ENCODE data around the gene EIF4G1. TPM values are rescaled to one million over a fixed set of nuclear protein-coding genes. Genes with fewer than 3 reads are reported as not detected.

EIF4G1 gene
- polyA plus RNA-seq, 3 donors, result 13.9 to 119 (median 24.2) TPM

DNA sequence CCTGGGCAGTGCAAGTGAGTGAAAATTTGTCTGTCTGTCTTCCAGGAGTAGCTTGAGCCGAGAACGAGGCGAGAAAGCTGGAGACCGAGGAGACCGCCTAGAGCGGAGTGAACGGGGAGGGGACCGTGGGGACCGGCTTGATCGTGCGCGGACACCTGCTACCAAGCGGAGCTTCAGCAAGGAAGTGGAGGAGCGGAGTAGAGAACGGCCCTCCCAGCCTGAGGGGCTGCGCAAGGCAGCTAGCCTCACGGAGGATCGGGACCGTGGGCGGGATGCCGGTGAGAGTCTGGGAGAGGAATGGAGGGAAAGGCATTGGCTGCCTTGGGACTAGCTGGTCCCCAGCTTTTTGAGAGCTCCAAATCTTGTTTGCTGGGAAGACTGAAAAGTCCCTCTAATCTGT, 12.8 kb downstream of the EIF4G1 start:
- peaks cover 97 to 99% of the 10 kb centered on the region in 2 donors for H3K36me3 Mint-ChIP-seq
- H3K4me1 Mint-ChIP-seq, result peaks cover 14% of the 10 kb centered on the region
- H3K4me3 Mint-ChIP-seq, result no peak overlapping the region
- Histone ChIP-seq H3K9me3 (replicated peaks in 1 of 2; ENCODE audit: control insufficient read depth in 1 of 2, insufficient read depth in 1 of 2, low read length in 2 of 2) (no peaks in the 10 kb centered on the region), H4K20me1 (ENCODE audit: insufficient read depth, low read length) (peaks cover 79% of the 10 kb centered on the region), H3K27me3 (ENCODE audit: control insufficient read depth in 2 of 2, insufficient read depth in 2 of 2, low read length in 2 of 2) (no peaks in the 10 kb centered on the region), H3K27ac (ENCODE audit: low read depth in 1 of 2, low read length in 2 of 2) (no peak overlapping the region), H3K4me3 (replicated peaks in 1 of 3; ENCODE audit: low read depth in 2 of 3, low read length in 3 of 3) (no peak overlapping the region), H3K9ac (ENCODE audit: insufficient read depth, low read length, poor library complexity, severe bottlenecking) (no peak overlapping the region), H3K79me2 (ENCODE audit: insufficient read depth, low read length) (peaks cover 48% of the 10 kb centered on the region), H3K4me1 (ENCODE audit: control insufficient read depth in 1 of 2, insufficient read depth in 2 of 2, low read length in 2 of 2) (peaks cover 12 to 13% of the 10 kb centered on the region in 2 donors), H3K4me2 (replicated peaks; ENCODE audit: extremely low read depth, low read length, poor library complexity, severe bottlenecking) (no peak overlapping the region), H3K36me3 (replicated peaks in 1 of 2; ENCODE audit: control insufficient read depth in 1 of 2, insufficient read depth in 2 of 2, low read length in 2 of 2) (peaks cover 96% of the 10 kb centered on the region in 2 donors), H2AFZ (ENCODE audit: insufficient read depth, low read depth, low read length, poor library complexity, severe bottlenecking) (no peak overlapping the region)
- intact Hi-C loops (cut with micrococcal nuclease), result no loop called here
- peak overlapping the region in 4 of 7 donors; percentile 10 to 81 (median 41) for H3K27ac Mint-ChIP-seq
- H3K9me3 Mint-ChIP-seq, result no peaks in the 10 kb centered on the region
- 98% methylated on average over 18 of the region's 21 CpGs for WGBS (ENCODE audit: insufficient coverage)
- DNase-seq, result no peak
- TF ChIP-seq, protein P1, sequence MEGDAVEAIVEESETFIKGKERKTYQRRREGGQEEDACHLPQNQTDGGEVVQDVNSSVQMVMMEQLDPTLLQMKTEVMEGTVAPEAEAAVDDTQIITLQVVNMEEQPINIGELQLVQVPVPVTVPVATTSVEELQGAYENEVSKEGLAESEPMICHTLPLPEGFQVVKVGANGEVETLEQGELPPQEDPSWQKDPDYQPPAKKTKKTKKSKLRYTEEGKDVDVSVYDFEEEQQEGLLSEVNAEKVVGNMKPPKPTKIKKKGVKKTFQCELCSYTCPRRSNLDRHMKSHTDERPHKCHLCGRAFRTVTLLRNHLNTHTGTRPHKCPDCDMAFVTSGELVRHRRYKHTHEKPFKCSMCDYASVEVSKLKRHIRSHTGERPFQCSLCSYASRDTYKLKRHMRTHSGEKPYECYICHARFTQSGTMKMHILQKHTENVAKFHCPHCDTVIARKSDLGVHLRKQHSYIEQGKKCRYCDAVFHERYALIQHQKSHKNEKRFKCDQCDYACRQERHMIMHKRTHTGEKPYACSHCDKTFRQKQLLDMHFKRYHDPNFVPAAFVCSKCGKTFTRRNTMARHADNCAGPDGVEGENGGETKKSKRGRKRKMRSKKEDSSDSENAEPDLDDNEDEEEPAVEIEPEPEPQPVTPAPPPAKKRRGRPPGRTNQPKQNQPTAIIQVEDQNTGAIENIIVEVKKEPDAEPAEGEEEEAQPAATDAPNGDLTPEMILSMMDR (IDR thresholded peaks at IDR 0.05), result no peak
- H3K27me3 Mint-ChIP-seq (ENCODE audit: low read depth in 3 of 3), result peaks cover 0 to 4% (median 0%) of the 10 kb centered on the region in 3 donors

DNA sequence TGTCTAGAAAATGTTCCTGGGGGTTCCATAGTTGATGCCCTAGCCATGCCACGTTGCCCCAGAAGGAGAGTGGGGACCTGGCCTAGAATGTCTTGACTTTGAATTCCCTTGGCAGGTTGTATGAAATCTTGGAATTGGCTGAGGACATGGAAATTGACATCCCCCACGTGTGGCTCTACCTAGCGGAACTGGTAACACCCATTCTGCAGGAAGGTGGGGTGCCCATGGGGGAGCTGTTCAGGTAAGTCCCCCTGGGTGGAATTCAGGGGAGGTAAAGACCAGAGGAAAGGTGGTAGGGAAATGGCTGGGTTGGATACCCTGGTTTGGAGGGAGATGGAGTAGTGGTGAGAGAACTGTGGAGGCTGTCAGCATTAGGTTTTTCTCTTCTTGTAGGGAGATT, 14.1 kb downstream of the EIF4G1 start:
- Mint-ChIP-seq H3K36me3 (peaks cover 98 to 99% of the 10 kb centered on the region in 2 donors), H3K4me3 (no peak overlapping the region), H3K27ac (peak overlapping the region in 4 of 7 donors; percentile 27 to 66 (median 50)), H3K9me3 (no peaks in the 10 kb centered on the region), H3K4me1 (peaks cover 2% of the 10 kb centered on the region), H3K27me3 (ENCODE audit: low read depth in 3 of 3) (peaks cover 0 to 4% (median 0%) of the 10 kb centered on the region in 3 donors)
- no peak overlapping the region for H3K4me3 ChIP-seq (replicated peaks in 1 of 3; ENCODE audit: low read depth in 2 of 3, low read length in 3 of 3)
- no peaks in the 10 kb centered on the region for H3K4me1 ChIP-seq (ENCODE audit: control insufficient read depth in 1 of 2, insufficient read depth in 2 of 2, low read length in 2 of 2)
- H3K9ac ChIP-seq (ENCODE audit: insufficient read depth, low read length, poor library complexity, severe bottlenecking), result no peak overlapping the region
- DNase-seq, result no peak
- peaks cover 42% of the 10 kb centered on the region for H3K79me2 ChIP-seq (ENCODE audit: insufficient read depth, low read length)
- WGBS (ENCODE audit: insufficient coverage), result 86% methylated on average over 3 of the region's 3 CpGs
- H3K4me2 ChIP-seq (replicated peaks; ENCODE audit: extremely low read depth, low read length, poor library complexity, severe bottlenecking), result no peak overlapping the region
- H3K27me3 ChIP-seq (ENCODE audit: control insufficient read depth in 2 of 2, insufficient read depth in 2 of 2, low read length in 2 of 2), result no peaks in the 10 kb centered on the region
- TF ChIP-seq, protein P1 (IDR thresholded peaks at IDR 0.05), result no peak
- H3K27ac ChIP-seq (ENCODE audit: low read depth in 1 of 2, low read length in 2 of 2), result peak overlapping the region in 1 of 2 donors; percentile 45
- H4K20me1 ChIP-seq (ENCODE audit: insufficient read depth, low read length), result peaks cover 72% of the 10 kb centered on the region
- no peaks in the 10 kb centered on the region for H3K9me3 ChIP-seq (replicated peaks in 1 of 2; ENCODE audit: control insufficient read depth in 1 of 2, insufficient read depth in 1 of 2, low read length in 2 of 2)
- intact Hi-C loops (cut with micrococcal nuclease), result no loop called here
- peaks cover 98 to 99% of the 10 kb centered on the region in 2 donors for H3K36me3 ChIP-seq (replicated peaks in 1 of 2; ENCODE audit: control insufficient read depth in 1 of 2, insufficient read depth in 2 of 2, low read length in 2 of 2)
- H2AFZ ChIP-seq (ENCODE audit: insufficient read depth, low read depth, low read length, poor library complexity, severe bottlenecking), result no peak overlapping the region

Measured in CD14-positive monocyte (primary cell).